GM19328 (cell line): ENCODE measurements around the gene WDR72.

ENCODE experiments used
- ATAC-seq: cut with Tn5 transposase; IDR thresholded peaks from one replicate; pipeline ENCODE4 v1.9.1; 2021; ENCODE audit warnings: mild to moderate bottlenecking, moderate library complexity; ENCODE audit not compliant: unreplicated experiment

Gene WDR72

GRCh38 chr15:53536479-53537120 is 222.9 kb downstream of the WDR72 start:
- no peak for ATAC-seq

- ATAC-seq, result no peak
These were observed 223.6 kb downstream of the WDR72 start for GRCh38 chr15:53535886-53536285.

GRCh38 chr15:53534105-53534839 is 225.2 kb downstream of the WDR72 start:
- ATAC-seq, result no peak

- no peak for ATAC-seq
These were observed 228.7 kb downstream of the WDR72 start for GRCh38 chr15:53530761-53531160.

- ATAC-seq, result no peak
These were observed 231.5 kb downstream of the WDR72 start for GRCh38 chr15:53527996-53528395.

- ATAC-seq, result no peak
These were observed 233.6 kb downstream of the WDR72 start for GRCh38 chr15:53525894-53526293.

- no peak for ATAC-seq
These were observed 236.5 kb downstream of the WDR72 start for GRCh38 chr15:53522991-53523390.

GRCh38 chr15:53520996-53521395 is 238.5 kb downstream of the WDR72 start:
- no peak for ATAC-seq

GRCh38 chr15:53513431-53513830 is 246.0 kb downstream of the WDR72 start:
- ATAC-seq, result no peak

GRCh38 chr15:53512029-53512428 is 247.4 kb downstream of the WDR72 start:
- no peak for ATAC-seq

GRCh38 chr15:53511175-53511574 is 248.3 kb downstream of the WDR72 start:
- no peak for ATAC-seq

- ATAC-seq, result no peak
These were observed 253.1 kb downstream of the WDR72 start for GRCh38 chr15:53506370-53506769.

GRCh38 chr15:53498996-53499395 is 260.5 kb downstream of the WDR72 start:
- no peak for ATAC-seq

GRCh38 chr15:53490341-53490740 is 269.1 kb downstream of the WDR72 start:
- no peak for ATAC-seq

GRCh38 chr15:53482055-53482454 is 277.4 kb downstream of the WDR72 start:
- ATAC-seq, result no peak

GRCh38 chr15:53477981-53478766 is 281.3 kb downstream of the WDR72 start:
- no peak for ATAC-seq

GRCh38 chr15:53473886-53474285 is 285.6 kb downstream of the WDR72 start:
- no peak for ATAC-seq

GRCh38 chr15:53473435-53473834 is 286.0 kb downstream of the WDR72 start:
- ATAC-seq, result no peak

GRCh38 chr15:53472883-53473282 is 286.6 kb downstream of the WDR72 start:
- ATAC-seq, result no peak

GRCh38 chr15:53472210-53472609 is 287.3 kb downstream of the WDR72 start:
- ATAC-seq, result no peak

- no peak for ATAC-seq
These were observed 288.7 kb downstream of the WDR72 start for GRCh38 chr15:53470743-53471142.

GRCh38 chr15:53469422-53469821 is 290.0 kb downstream of the WDR72 start:
- ATAC-seq, result no peak
